Neural cell (in vitro differentiated cells): Measurements from ENCODE around the gene SYT1. TPM values are rescaled to one million over a fixed set of nuclear protein-coding genes. Genes with fewer than 3 reads are reported as not detected.

Experiments used
- H2AFZ ChIP-seq: fragments of 200-600, 300-800 bp; sonication (generic), shearing (Covaris generic); 2 replicates; pipeline ENCODE4 v1.6.0; 2014; ENCODE audit warnings: low read depth, mild to moderate bottlenecking, antibody characterized with exemption, low read length, moderate library complexity
- H3F3A ChIP-seq: fragments of 200-600 bp; shearing (Covaris generic); 2 replicates; pipeline ENCODE4 v1.6.1; 2016; ENCODE audit warnings: mild to moderate bottlenecking, moderate library complexity, mixed read lengths, antibody characterized with exemption, low read length; ENCODE audit not compliant: insufficient read depth, poor library complexity, severe bottlenecking
- H3K27ac ChIP-seq: fragments of 200-600, 300-800 bp; sonication (generic), shearing (Covaris generic); 2 replicates; pipeline ENCODE4 v1.5.1; 2014; ENCODE audit warnings: mild to moderate bottlenecking, low read length, moderate library complexity
- H3K27me3 ChIP-seq: fragments of 300-800, 200-600 bp; sonication (generic), shearing (Covaris generic); 2 replicates; pipeline ENCODE4 v1.6.0; 2014; ENCODE audit warnings: mild to moderate bottlenecking, low read depth, low read length, moderate library complexity; ENCODE audit not compliant: insufficient read depth
- H3K36me3 ChIP-seq: fragments of 300-800, 200-600 bp; sonication (generic), shearing (Covaris generic); 2 replicates; pipeline ENCODE4 v1.5.1; 2014; ENCODE audit warnings: mild to moderate bottlenecking, antibody characterized with exemption, low read length, moderate library complexity; ENCODE audit not compliant: insufficient read depth
- H3K4me2 ChIP-seq: fragments of 300-800, 200-600 bp; sonication (generic), shearing (Covaris generic); 2 replicates; pipeline ENCODE4 v1.6.0; 2014; ENCODE audit warnings: mild to moderate bottlenecking, low read length
- H3K4me3 ChIP-seq: fragments of 300-800, 200-600 bp; sonication (generic), shearing (Covaris generic); 2 replicates; pipeline ENCODE4 v1.5.1; 2014; ENCODE audit warnings: mild to moderate bottlenecking, low read length, moderate library complexity
- H3K79me2 ChIP-seq: fragments of 200-600 bp; shearing (Covaris generic); replicated peaks from 2 replicates; pipeline ENCODE4 v1.6.0; 2014; ENCODE audit warnings: mild to moderate bottlenecking, low read length, moderate library complexity; ENCODE audit not compliant: insufficient read depth
- H3K9ac ChIP-seq: fragments of 300-800, 200-600 bp; sonication (generic), shearing (Covaris generic); 2 replicates; pipeline ENCODE4 v1.6.1; 2016; ENCODE audit warnings: mild to moderate bottlenecking, low read length, mixed read lengths
- H3K9me2 ChIP-seq: fragments of 200-600 bp; shearing (Covaris generic); 2 replicates; pipeline ENCODE4 v1.6.1; 2016; ENCODE audit warnings: mild to moderate bottlenecking, low read length, mixed read lengths; ENCODE audit not compliant: insufficient read depth
- H3K9me3 ChIP-seq: fragments of 200-600, 300-800 bp; sonication (generic), shearing (Covaris generic); 2 replicates; pipeline ENCODE4 v1.6.1; 2016; ENCODE audit warnings: mild to moderate bottlenecking, mixed run types, low read length, moderate library complexity, mixed read lengths
- H4K20me1 ChIP-seq: fragments of 200-600 bp; shearing (Covaris generic); 2 replicates; pipeline ENCODE4 v1.6.1; 2016; ENCODE audit warnings: mild to moderate bottlenecking, mixed run types; ENCODE audit not compliant: insufficient read depth
- CTCF ChIP-seq: fragments of 450-650 bp; IDR thresholded peaks from 2 replicates; pipeline ENCODE4 v1.5.1; 2014; ENCODE audit warnings: antibody characterized with exemption, mild to moderate bottlenecking, moderate library complexity; ENCODE audit not compliant: poor library complexity, severe bottlenecking
- EP300 ChIP-seq: fragments of 450-650 bp; conservative IDR thresholded peaks from 2 replicates; pipeline ENCODE4 v1.6.1; 2014; ENCODE audit warnings: antibody characterized with exemption, mild to moderate bottlenecking, moderate library complexity; ENCODE audit not compliant: poor library complexity, severe bottlenecking
- EZH2 ChIP-seq: fragments of 200-600, 300-800 bp; shearing (Covaris generic), sonication (generic); IDR thresholded peaks from 2 replicates; pipeline ENCODE4 v1.6.1; 2014; ENCODE audit warnings: antibody characterized with exemption, low read length, borderline replicate concordance, mild to moderate bottlenecking; ENCODE audit not compliant: insufficient read depth, poor library complexity, severe bottlenecking
- MXI1 ChIP-seq: fragments of 450-650 bp; conservative IDR thresholded peaks from 2 replicates; pipeline ENCODE4 v1.6.1; 2014; ENCODE audit warnings: antibody characterized with exemption, mild to moderate bottlenecking; ENCODE audit not compliant: poor library complexity, severe bottlenecking
- POLR2AphosphoS5 ChIP-seq: IDR thresholded peaks from 2 replicates; pipeline ENCODE4 v1.6.1; 2012
- RAD21 ChIP-seq: fragments of 450-650 bp; conservative IDR thresholded peaks from 2 replicates; pipeline ENCODE4 v1.6.1; 2014; ENCODE audit warnings: antibody characterized with exemption, mild to moderate bottlenecking, moderate library complexity
- REST ChIP-seq: IDR thresholded peaks from 2 replicates; pipeline ENCODE4 v1.6.1; 2012; ENCODE audit warnings: borderline replicate concordance
- SMC3 ChIP-seq: fragments of 450-650 bp; conservative IDR thresholded peaks from 2 replicates; pipeline ENCODE4 v1.6.1; 2014; ENCODE audit warnings: antibody characterized with exemption, mild to moderate bottlenecking, moderate library complexity; ENCODE audit not compliant: poor library complexity
- TAF1 ChIP-seq: IDR thresholded peaks from 2 replicates; pipeline ENCODE4 v1.6.1; 2012; ENCODE audit warnings: low read depth
- polyA plus RNA-seq: library from polyadenylated mRNA; depleted of rRNA; stranded (reverse); fragments of >200 nt; gene quantifications from 2 replicates; pipeline ENCODE4 v1.2.3, GENCODE V29; 2014

Gene SYT1
- polyA plus RNA-seq, 1 donor from 2014 or later = 103 TPM

DNA sequence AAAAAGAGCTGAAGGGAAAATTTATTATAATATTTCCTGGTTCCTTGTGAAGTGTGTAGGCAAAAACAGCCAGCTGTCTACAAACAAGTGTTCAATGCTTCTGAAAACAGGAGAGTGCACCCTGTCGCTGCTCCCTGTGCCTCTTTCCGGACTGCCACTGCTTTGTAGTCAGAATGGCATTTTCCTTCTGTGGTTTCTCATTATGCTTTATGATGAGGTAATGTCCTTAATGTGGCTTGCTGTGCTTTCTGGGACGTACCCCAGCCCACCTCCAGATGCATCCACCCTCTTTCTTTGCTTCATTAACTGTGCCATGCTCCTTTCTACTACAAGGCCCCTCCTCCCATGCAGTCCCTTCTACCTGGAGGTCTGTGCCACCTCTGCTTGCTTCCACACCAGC, 148.1 kb downstream of the SYT1 start:
- Histone ChIP-seq H3K27me3 (no peaks in the 10 kb centered on the region), H3K36me3 (no peaks in the 10 kb centered on the region), H3K9me3 (no peaks in the 10 kb centered on the region), H3K9ac (no peak overlapping the region), H3K27ac (no peak overlapping the region), H3F3A (no peaks in the 10 kb centered on the region), H3K9me2 (no peaks in the 10 kb centered on the region), H4K20me1 (no peaks in the 10 kb centered on the region), H3K4me2 (no peak overlapping the region), H3K4me3 (no peak overlapping the region), H3K79me2 (no peaks in the 10 kb centered on the region), H2AFZ (no peak overlapping the region)
- no peak for TF ChIP-seq EP300
- no peak for TF ChIP-seq REST

DNA sequence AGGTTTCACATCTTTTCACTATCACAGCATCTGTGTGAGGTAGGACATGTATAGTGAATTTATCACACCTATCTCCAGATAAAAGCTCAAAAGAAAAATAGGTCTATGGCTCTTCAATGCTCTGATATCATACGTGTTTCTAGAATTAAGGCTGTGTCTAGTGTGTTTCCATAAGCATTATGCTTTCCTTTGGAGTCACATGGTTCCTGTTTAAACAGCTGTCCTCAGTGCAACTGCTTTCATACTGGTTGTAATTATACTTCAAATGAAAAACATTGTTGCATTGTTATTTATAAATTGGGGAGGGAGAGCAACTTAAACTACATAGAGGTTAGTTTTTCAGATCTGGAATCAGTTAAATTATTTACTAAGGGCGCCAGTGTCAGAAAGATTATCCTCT, 151.6 kb downstream of the SYT1 start:
- TF ChIP-seq CTCF (no peak), RAD21 (no peak), TAF1 (no peak), POLR2AphosphoS5 (no peak), MXI1 (no peak), EP300 (no peak), SMC3 (no peak), EZH2 (no peak), REST (no peak)
- Histone ChIP-seq H3K79me2 (no peaks in the 10 kb centered on the region), H3K27me3 (no peaks in the 10 kb centered on the region), H3K36me3 (no peaks in the 10 kb centered on the region), H2AFZ (no peak overlapping the region), H3K9me2 (no peaks in the 10 kb centered on the region), H4K20me1 (no peaks in the 10 kb centered on the region), H3K4me2 (no peak overlapping the region), H3F3A (peaks cover 9% of the 10 kb centered on the region), H3K27ac (no peak overlapping the region), H3K9me3 (no peaks in the 10 kb centered on the region), H3K9ac (no peak overlapping the region), H3K4me3 (no peak overlapping the region)
